Stimulated activated CD8-positive, alpha-beta memory T cell treated with anti-CD3 and anti-CD28 coated beads, Interleukin-15, amount 100 ng/mL, for 4 hours (primary cell): ENCODE results near the gene PIGW.
A peak's percentile ranks its signal among the peaks of the same experiment; 100 is the strongest.

Experiments used
- DNase-seq, 2 donors: peaks; one replicate each; pipeline ENCODE4 v3.0.0-alpha.2; 2020; ENCODE audit warnings: low read depth in 2 of 2

The PIGW gene, protein sequence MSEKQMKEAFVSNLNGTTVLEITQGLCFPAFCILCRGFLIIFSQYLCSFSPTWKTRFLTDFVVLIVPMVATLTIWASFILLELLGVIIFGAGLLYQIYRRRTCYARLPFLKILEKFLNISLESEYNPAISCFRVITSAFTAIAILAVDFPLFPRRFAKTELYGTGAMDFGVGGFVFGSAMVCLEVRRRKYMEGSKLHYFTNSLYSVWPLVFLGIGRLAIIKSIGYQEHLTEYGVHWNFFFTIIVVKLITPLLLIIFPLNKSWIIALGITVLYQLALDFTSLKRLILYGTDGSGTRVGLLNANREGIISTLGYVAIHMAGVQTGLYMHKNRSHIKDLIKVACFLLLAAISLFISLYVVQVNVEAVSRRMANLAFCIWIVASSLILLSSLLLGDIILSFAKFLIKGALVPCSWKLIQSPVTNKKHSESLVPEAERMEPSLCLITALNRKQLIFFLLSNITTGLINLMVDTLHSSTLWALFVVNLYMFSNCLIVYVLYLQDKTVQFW

GRCh38 chr17:36534840-36535668 is at the start of gene PIGW, which contains the start of gene MYO19:
PIGW (plus strand) TSS chr17:36534987; CDS start chr17:36537102, 2,115 bp downstream.
MYO19 (minus strand) TSS chr17:36534868; CDS start chr17:36532538, 2,330 bp downstream.
- peak; percentile 74 to 81 for DNase-seq

DNA sequence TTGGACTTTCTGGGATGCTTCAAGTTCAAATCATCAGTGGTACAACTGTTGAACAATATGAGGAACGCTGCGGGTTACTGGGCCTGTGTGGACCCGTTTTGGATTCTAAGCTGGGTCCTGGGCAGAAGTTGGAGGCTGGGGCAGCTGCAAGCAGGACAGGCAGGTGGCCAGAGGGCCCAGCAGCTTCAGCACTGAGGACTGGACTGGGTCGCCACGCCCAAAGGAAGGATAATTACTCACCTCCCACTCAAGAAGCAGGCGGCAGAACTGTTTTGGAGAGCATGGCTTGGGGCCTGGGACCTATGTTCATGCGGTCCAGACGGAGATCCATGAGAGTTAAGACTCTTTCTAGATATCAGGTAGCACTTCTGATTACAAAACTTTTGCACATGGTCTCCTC is 49.8 kb upstream of the PIGW start:
- no peak for DNase-seq

- DNase-seq = no peak
These were observed 49.0 kb upstream of the PIGW start for GRCh38 chr17:36485805-36486203.

- peak; percentile 75 to 82 for DNase-seq
These were observed 48.3 kb upstream of the PIGW start, which contains the start of gene ZNHIT3 for GRCh38 chr17:36486204-36487194. ZNHIT3 (plus strand) TSS chr17:36486681; CDS start chr17:36486700, 19 bp downstream.

DNA sequence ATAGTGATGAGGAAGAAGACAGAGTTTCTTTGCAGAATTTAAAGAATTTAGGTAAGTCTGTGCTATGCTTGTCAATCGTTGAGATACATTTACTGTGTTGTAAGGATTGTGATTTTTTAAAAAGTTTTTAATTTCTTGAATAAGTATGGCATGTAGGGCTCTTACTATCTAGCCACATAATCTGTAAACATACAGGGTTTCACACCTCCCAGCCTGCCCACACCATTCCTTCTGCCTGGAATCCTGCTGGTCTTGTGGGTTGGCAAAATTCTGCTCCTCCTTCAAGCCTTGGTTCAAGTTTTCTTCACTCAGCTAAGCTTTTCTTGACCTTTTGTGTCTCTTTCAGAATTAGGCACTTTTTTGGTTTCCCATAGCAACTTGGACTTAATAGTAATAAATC is 40.8 kb upstream of the PIGW start:
- DNase-seq = no peak

GRCh38 chr17:36494674-36495073 is 40.1 kb upstream of the PIGW start:
- DNase-seq = no peak

GRCh38 chr17:36495076-36495578 is 39.7 kb upstream of the PIGW start:
- DNase-seq = no peak

DNA sequence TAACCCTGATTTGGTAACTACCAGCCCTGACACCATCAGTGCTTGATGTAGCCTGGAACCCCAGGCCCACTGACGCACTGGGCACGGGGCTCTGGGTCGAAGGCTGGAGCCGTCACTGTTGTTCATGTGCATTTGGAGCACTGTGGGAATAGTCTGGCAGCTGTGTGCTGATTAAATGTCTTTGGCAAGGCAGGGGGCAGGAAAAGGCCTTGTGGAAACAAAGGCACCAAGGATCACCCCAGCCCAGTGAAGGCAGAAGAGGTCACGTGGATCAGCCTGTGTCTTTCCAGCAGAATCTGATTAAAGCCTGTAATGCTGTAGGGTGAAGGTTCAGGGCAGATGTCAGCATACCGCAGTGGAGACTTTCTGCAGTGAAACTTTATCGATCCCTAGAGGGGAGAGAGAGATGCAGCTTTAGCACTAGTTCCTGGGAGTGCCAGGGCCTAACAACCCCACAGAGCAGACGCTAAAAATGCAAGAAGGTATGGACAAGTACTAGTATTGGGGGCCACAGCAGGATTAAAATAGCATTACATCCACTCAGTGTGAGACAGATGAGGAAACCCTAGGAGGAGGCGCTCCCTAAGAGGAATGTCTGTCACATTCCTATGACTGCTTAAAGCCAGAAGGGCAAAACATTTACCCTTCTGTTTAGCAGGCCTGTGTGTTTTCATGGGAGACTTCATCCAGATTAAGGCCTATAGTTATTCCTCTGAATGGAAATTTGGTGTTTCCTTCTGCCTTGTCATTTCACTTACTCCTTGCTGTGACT is 38.6 kb upstream of the PIGW start:
- DNase-seq = no peak

GRCh38 chr17:36498155-36498554 is 36.6 kb upstream of the PIGW start:
- DNase-seq = no peak

- DNase-seq = no peak
These were observed 36.1 kb upstream of the PIGW start for GRCh38 chr17:36498560-36499300.

DNA sequence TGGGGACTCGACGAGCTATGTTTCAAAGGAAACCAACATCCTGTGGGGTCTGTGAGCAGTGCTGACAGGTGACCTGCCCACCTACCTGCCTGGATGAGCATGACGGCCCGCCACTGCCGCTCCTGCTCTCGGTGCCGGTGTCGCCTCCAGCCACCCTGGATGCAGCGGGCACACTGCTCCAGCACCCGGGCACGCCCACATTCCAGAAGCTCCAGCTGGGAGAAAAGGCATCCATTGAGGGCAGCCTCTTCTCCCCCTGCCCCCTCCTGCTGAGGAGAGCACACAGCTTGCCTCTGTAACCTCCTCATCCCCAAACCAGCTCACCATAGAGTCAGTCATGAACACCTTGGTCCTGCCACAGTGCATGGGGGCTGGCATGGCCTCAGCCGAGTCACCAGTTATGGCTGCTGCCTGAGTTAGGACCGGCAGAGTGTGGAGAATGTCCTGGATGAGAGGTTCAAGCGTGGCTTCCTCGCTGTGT is 34.0 kb upstream of the PIGW start:
- DNase-seq = no peak

DNA sequence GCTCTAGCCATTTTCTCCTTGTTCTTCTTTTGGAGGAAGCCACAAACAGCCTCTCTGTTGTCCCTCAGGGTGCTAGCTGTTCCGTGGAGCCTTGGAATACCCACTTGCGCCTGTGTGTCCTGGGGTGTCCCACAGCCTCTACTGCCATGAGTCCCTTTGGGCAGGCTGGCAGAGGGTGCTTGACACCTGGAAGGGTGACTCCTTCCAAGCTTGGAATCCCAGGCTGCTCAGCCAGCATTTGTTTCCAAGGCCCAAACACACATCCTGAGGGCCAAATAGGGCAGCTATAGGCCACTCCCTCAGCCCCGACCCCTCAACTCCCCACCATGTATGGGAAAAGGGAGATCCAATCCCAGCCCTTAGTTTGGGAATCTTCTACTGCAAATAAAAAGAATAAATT is 33.4 kb upstream of the PIGW start:
- DNase-seq = no peak

DNA sequence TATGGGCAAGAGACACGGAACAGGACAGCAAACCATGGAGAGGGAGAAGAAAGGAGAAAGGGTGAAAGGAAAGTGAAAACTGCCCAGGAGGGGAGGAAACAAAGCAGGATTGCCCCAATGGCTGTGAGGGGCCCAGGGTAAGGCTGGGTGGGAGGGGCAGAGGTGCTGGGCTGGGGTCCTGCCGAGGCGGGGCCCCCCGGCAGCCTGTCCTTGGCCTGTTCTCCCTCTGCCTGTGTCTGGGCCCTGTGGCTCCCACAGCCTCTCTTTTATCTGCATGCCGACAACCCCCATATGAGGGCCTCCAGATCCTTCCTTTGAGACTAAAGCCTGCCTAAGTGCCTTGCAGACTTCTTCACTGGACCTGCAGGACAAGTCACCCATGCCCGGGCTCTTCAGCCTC is 32.8 kb upstream of the PIGW start:
- DNase-seq = no peak

DNA sequence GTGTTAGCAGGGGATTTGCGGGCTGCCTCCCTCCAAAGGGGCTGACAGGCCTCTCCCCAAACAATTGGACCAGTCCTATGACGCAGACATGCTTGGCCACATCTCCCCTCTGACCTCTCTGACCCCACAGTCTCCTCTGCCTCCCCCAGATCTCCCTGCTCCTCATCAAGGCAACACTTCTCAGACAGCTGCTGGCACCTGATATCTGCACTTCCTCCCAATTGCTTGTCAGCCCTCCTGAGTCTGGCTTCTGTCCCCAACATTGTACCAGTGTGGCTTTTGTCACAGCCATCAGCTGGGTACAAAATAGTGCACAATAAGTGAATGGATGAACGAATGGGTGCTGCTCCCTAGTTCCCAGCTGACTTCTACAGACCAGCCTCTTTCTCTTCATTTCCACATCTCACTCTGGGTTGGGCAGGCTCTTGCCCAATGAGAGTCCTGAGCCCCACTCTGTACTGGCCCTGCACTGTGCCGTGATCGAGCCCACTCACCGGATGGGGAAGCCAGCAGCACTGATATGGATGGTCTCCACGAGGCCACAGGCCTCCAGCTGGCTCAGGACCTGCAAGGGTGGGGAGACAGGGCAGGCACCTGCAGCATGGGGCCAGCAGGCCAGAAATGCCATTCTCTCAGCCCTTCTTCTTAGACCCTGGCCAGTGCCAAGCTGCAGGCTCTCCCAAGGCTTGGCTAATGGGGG is 31.2 kb upstream of the PIGW start:
- no peak for DNase-seq

DNA sequence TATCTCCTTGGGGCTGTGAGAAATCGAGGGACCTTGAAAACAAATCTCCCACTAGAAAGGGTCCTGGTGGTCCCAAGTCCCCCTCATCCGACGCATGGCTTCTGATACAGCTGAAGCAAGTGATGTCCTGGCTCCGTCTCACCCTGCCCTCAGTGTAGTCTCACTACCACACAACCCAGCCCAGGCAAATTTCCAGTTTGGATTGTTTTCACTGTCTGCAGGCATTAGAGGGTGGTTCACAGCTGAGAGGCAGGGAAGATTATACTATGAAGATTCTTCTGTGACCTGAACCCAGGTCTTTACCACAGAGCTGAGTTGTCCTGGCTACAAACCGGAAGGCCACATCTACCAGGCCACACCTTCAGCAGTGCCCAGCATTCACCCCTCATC is 30.6 kb upstream of the PIGW start:
- DNase-seq = no peak

DNA sequence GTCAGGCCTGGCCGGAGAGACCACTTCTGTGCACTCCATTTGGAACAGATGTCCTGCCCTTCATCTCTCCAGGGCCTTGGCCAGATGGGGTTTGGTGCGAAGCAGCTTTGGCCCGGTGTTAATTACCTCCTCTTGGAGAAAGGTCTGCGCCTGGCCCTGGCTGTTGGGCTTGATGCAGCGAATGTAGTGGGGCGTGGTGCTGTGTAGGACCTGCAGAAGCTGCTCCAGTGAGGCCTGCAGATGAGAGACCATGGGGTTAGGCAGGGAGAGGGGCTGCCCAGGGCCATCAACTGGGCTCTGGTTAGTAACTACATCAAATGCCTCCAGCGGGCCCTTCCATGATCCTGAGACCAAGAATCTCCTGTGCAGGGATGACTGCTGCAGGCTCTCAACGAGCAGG is 29.6 kb upstream of the PIGW start:
- DNase-seq = no peak

DNA sequence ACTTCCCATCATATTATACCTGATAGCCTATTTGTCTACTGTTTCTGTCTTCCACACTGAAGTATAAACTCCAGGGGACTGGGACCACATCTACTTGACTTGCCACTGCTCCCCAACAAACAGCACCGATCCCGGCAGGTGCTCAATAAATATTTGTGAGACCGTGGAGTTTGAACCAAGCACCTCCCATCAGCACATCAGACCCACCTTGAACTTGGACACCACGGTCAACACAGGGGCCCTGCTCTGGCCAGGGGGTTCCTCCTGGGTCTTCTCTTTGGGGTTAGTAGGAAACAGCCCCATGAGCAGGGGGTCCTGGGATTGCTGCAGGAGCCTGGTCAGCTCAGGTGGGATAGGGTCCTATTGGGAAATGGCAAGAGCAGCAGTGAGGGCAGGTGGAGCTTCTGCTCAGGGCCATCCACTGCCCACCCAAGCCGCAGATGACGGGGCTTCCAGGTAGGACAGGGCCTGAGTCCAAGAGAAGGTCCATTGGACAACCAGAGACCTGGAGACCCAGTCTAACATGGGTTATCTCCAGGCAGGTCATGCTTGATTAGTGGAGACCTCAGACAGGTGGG is 28.4 kb upstream of the PIGW start:
- no peak for DNase-seq

- no peak for DNase-seq
These were observed 28.0 kb upstream of the PIGW start for GRCh38 chr17:36506831-36507230.
